GM18907 (cell line): ENCODE results near the gene MCMBP.
"Not testable (repeated sequence)": the region's sequence is repeated elsewhere in the genome, so short reads cannot be mapped to it uniquely, and the experiment has no call there.

Experiments used
- ATAC-seq: cut with Tn5 transposase; IDR thresholded peaks from one replicate; pipeline ENCODE4 v1.9.1; 2021; ENCODE audit warnings: mild to moderate bottlenecking, moderate library complexity; ENCODE audit not compliant: unreplicated experiment

The MCMBP gene

GRCh38 chr10:119795101-119795500, 77.5 kb downstream of the MCMBP start:
- ATAC-seq = not testable (repeated sequence)

GRCh38 chr10:119786117-119786769, 86.4 kb downstream of the MCMBP start:
- no peak for ATAC-seq

- no peak for ATAC-seq
Observed at GRCh38 chr10:119784340-119785067, 88.1 kb downstream of the MCMBP start.

DNA sequence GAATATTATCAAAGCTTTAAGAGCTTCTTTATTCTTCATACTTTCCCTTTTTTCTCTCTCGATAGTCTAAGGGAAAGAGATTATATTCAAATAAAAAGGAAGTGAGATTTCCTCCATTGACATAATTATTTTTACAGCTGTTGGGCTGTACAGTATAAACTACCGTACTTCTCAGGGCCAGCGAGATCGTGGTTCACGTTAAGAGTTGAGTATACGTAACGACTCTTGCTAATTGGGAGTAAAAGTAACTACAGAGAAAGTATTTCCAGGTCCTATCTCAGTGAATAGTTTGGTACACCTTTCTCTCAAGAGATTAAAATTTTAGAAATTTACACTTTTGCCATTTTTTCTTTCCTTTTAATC, 89.0 kb downstream of the MCMBP start:
- no peak for ATAC-seq

DNA sequence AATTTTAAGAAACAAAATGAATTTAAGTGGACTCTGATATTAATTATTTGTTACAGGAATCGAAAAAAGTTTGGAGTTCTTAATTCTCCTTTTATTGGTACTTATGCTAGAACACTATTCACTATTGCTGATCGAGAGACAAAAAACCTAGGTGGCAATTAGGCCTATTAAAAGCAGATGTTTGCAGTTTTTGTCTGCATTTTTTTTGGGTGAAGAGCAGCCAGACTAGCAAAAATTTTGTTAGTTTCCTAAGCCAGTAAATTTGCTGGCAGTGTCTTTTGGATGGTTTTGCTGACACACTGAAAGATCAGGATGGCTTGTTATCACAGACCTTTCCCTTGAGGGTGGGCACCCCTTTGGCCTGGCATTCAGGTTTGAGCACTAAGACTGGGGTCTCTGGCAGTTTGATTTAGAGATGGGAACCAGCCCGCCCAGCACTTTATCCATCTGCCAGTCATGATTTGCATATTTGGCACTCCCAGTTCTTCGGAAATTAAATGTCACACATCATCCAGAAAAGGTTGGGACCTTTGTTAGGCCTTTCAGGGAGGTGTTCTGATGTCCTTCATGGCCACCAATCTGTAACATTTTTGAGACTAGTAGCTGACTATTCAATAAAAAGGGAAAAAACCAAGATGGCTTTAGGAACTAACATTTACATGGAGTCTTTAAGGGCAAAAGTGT, 89.5 kb downstream of the MCMBP start:
- ATAC-seq = no peak

DNA sequence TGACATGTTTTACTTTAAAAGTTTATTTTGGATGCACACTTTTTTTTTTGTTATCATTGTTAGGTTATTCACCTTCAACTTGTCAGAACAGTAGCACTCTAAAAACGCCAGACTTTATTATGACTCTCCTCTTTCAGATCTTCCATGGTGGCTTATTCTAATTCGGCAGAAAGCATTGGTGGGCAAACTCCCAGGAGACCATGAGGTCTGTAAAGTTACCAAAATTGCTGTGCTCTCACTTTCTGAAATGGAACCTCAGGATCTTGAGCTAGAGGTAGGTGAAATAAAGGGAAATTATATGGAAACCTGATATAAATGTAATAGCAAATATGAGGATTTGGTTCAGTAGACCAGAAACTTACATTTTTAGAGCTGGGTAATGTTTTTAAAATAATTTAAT, 91.1 kb downstream of the MCMBP start:
- ATAC-seq = no peak

- no peak for ATAC-seq
Observed at GRCh38 chr10:119780879-119781480, 91.7 kb downstream of the MCMBP start.
